ENCODE measurements around the gene EXOG. TPM values are rescaled to one million over a fixed set of nuclear protein-coding genes. Genes with fewer than 3 reads are reported as not detected.

EXOG gene
- total RNA-seq, 2 donors from 2014 or later, result 20.9 to 21.3 TPM

DNA sequence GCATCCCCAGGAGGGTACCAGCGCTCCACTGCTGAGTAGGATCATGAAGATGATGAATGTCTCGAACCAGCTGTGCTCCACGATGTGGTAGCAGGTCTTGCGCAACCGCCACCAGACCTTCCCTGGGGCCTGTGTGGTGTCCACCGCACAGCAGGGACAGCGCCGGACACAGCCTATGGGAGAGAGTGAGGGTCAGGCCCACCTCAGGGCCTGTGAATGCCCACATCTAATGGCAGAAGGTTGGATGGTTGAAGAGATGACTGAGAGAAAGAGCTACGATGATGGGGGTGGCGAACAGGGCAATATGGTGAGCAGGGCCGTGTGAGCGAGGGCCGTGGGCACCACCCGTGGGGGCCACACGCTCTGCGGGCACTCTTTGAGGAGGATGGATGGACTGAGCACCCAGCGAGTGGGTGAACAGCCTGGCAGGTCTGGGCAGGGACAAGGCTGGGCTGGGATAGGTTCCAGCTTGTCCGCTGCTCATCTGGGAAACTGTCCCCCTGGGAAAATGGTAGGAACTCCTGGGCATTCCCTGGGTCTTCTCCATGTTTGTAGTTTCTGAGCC is 79.2 kb downstream of the EXOG start:
- H3K36me3 Mint-ChIP-seq (ENCODE audit: low read depth), result no peaks in the 10 kb centered on the region
- no peak overlapping the region for H3K4me3 Mint-ChIP-seq
- DNase-seq (no peak), ATAC-seq (no peak)
- peaks cover 15% of the 10 kb centered on the region for H3K27me3 Mint-ChIP-seq
- H3K27ac Mint-ChIP-seq, result no peak overlapping the region
- H3K4me1 Mint-ChIP-seq, result no peaks in the 10 kb centered on the region
- no peaks in the 10 kb centered on the region for H3K9me3 ChIP-seq (ENCODE audit: control insufficient read depth, low read length, poor library complexity, severe bottlenecking)

Other genes starting within 250 kb of the EXOG start
- gene SLC22A13, start 230.5 kb upstream of the EXOG start, total RNA-seq, result under 1 TPM; 0.23 to 0.32 TPM
- under 1 TPM in 1 of 2 donors, not detected in 1; 0.23 TPM for gene SLC22A14, start 214.0 kb upstream of the EXOG start, total RNA-seq
- gene XYLB, start 149.6 kb upstream of the EXOG start, total RNA-seq, result 1 to 10 TPM in 1 of 2 donors, under 1 TPM in 1; 0.75 to 2.8 TPM
- gene ACVR2B, start 42.5 kb upstream of the EXOG start, total RNA-seq, result 1 to 10 TPM; 6.6 to 6.7 TPM
- under 1 TPM in 1 of 2 donors, not detected in 1; 0.05 TPM for gene SCN5A, start 153.3 kb downstream of the EXOG start, total RNA-seq

All from T-helper 17 cell (primary cell).